Measurements from ENCODE around the gene TBCCD1. TPM values are rescaled to one million over a fixed set of nuclear protein-coding genes. Genes with fewer than 3 reads are reported as not detected.

The TBCCD1 gene
- total and polyA plus RNA-seq, 11 donors = 2.9 to 10.3 (median 7.6) TPM

- WGBS, 4 donors = 87 to 92% (median 89%) methylated on average over 2 of the region's 2 CpGs
- Histone ChIP-seq H3K36me3 (peaks cover 0 to 67% (median 43%) of the 10 kb centered on the region in 9 donors), H3K4me1 (peaks cover 0 to 11% (median 5%) of the 10 kb centered on the region in 12 donors), H3K4me3 (no peak within 1 kb of the TSS), H3K27ac (no peak within 1 kb of the TSS), H3K27me3 (no peaks in the 10 kb centered on the region), H3K9me3 (no peaks in the 10 kb centered on the region)
- intact Hi-C loops (cut with DNase I) = loop anchor here in 4 of 10 donors (5.0 kb wide), 3 partner anchors 282 to 562 kb away; no protein-coding TSS in a partner anchor
- TF ChIP-seq POLR2A (IDR thresholded peaks at IDR 0.05) = no peak
- TF ChIP-seq CTCF (IDR thresholded peaks at IDR 0.05) = no peak
- ATAC-seq = no peak
- no peak for DNase-seq
Measured at GRCh38 chr3:186544281-186544680, 22.9 kb downstream of the TBCCD1 start, which contains the start of gene CRYGS. CRYGS (minus strand) TSS chr3:186544380; CDS start chr3:186544326, 54 bp downstream.

GRCh38 chr3:186540835-186541226, 26.3 kb downstream of the TBCCD1 start:
- intact Hi-C loops (cut with DNase I) = loop anchor here in 9 of 10 donors (1.0 to 5.0 kb wide), 8 partner anchors 76 to 559 kb away; no protein-coding TSS in a partner anchor
- 50 to 56% (median 54%) methylated on average over 2 of the region's 2 CpGs for WGBS, 4 donors
- peaks cover 0 to 37% (median 21%) of the 10 kb centered on the region in 9 donors for H3K36me3 ChIP-seq

GRCh38 chr3:186540221-186540834, 26.8 kb downstream of the TBCCD1 start:
- Histone ChIP-seq H3K27ac (no peak overlapping the region), H3K9me3 (no peaks in the 10 kb centered on the region), H3K4me3 (peak overlapping the region in 5 of 12 donors; percentile 11 to 42 (median 26)), H3K4me1 (peaks cover 0 to 23% (median 14%) of the 10 kb centered on the region in 12 donors), H3K27me3 (no peaks in the 10 kb centered on the region), H3K36me3 (peaks cover 0 to 33% (median 19%) of the 10 kb centered on the region in 9 donors)
- ATAC-seq (peak; percentile 53 to 82 (median 80)), DNase-seq (peak in 4 of 5 donors; percentile 36 to 64 (median 54))
- 8 to 11% (median 9%) methylated on average over 8 of the region's 8 CpGs for WGBS, 4 donors
- TF ChIP-seq CTCF (IDR thresholded peaks at IDR 0.05) = peak; percentile 59 to 79 (median 70)
- TF ChIP-seq POLR2A (IDR thresholded peaks at IDR 0.05) = no peak
- intact Hi-C loops (cut with DNase I) = loop anchor here in 9 of 10 donors (1.0 to 5.0 kb wide), 8 partner anchors 76 to 558 kb away; no protein-coding TSS in a partner anchor

More at GRCh38 chr3:186540835-186541226, 26.3 kb downstream of the TBCCD1 start:
- H3K27ac ChIP-seq = no peak overlapping the region
- peaks cover 0 to 23% (median 14%) of the 10 kb centered on the region in 12 donors for H3K4me1 ChIP-seq
- TF ChIP-seq CTCF (IDR thresholded peaks at IDR 0.05) = peak in 1 of 12 donors; percentile 18
- TF ChIP-seq POLR2A (IDR thresholded peaks at IDR 0.05) = no peak
- ATAC-seq (no peak), DNase-seq (no peak)
- no peaks in the 10 kb centered on the region for H3K27me3 ChIP-seq
- H3K4me3 ChIP-seq = no peak overlapping the region
- H3K9me3 ChIP-seq = no peaks in the 10 kb centered on the region

GRCh38 chr3:186538779-186539178, 28.4 kb downstream of the TBCCD1 start:
- H3K4me1 ChIP-seq = peaks cover 0 to 32% (median 14%) of the 10 kb centered on the region in 12 donors
- WGBS, 4 donors = 95 to 97% (median 97%) methylated on average over 3 of the region's 3 CpGs
- no peaks in the 10 kb centered on the region for H3K9me3 ChIP-seq
- H3K36me3 ChIP-seq = peaks cover 0 to 19% (median 7%) of the 10 kb centered on the region in 9 donors
- H3K27me3 ChIP-seq = no peaks in the 10 kb centered on the region
- ATAC-seq (no peak), DNase-seq (no peak)
- no peak for TF ChIP-seq POLR2A (IDR thresholded peaks at IDR 0.05)
- TF ChIP-seq CTCF (IDR thresholded peaks at IDR 0.05) = no peak
- no peak overlapping the region for H3K4me3 ChIP-seq
- H3K27ac ChIP-seq = no peak overlapping the region
- intact Hi-C loops (cut with DNase I) = loop anchor here in 3 of 10 donors (5.0 to 10.0 kb wide), 4 partner anchors 114 to 554 kb away; no protein-coding TSS in a partner anchor

Data from heart left ventricle (tissue), 16 donors.